Mucosa of rectum (tissue), 2 donors: ENCODE data around the gene WDFY2.
"Not testable (repeated sequence)": the region's sequence is repeated elsewhere in the genome, so short reads cannot be mapped to it uniquely, and the experiment has no call there.

Source experiments
- H3K27ac ChIP-seq, 2 donors: one replicate each; pipeline ENCODE4 v1.7.0; 2013; ENCODE audit warnings: inconsistent platforms in 2 of 2, low read depth in 2 of 2, low read length in 2 of 2
- H3K27me3 ChIP-seq, 2 donors: one replicate each; pipeline ENCODE4 v1.7.0; 2013; ENCODE audit warnings: low read length in 2 of 2; ENCODE audit not compliant: control insufficient read depth in 2 of 2, insufficient read depth in 2 of 2
- H3K36me3 ChIP-seq, 2 donors: one replicate each; pipeline ENCODE4 v1.7.0; 2013; ENCODE audit warnings: low read length in 2 of 2; ENCODE audit not compliant: control insufficient read depth in 2 of 2, insufficient read depth in 2 of 2
- H3K4me1 ChIP-seq, 2 donors: one replicate each; pipeline ENCODE4 v1.7.0; 2013; ENCODE audit warnings: low read length in 2 of 2, mild to moderate bottlenecking in 1 of 2; ENCODE audit not compliant: control insufficient read depth in 2 of 2, insufficient read depth in 2 of 2
- H3K4me3 ChIP-seq, 2 donors: one replicate each; pipeline ENCODE4 v1.7.0; 2013; ENCODE audit warnings: low read length in 2 of 2
- H3K9ac ChIP-seq, 2 donors: one replicate each; pipeline ENCODE4 v1.7.0; 2013; ENCODE audit warnings: low read length in 2 of 2, low read depth in 1 of 2, mild to moderate bottlenecking in 1 of 2
- H3K9me3 ChIP-seq, 2 donors: one replicate each; pipeline ENCODE4 v1.7.0; 2013; ENCODE audit warnings: low read length in 2 of 2; ENCODE audit not compliant: control insufficient read depth in 2 of 2
- donor health status: healthy.
- donor health status: Normal muscosa, but diverticular disease.

The WDFY2 gene

GRCh38 chr13:51643105-51643881, 59.0 kb downstream of the WDFY2 start:
- H3K36me3 ChIP-seq = no peaks in the 10 kb centered on the region
- peaks cover 5 to 6% of the 10 kb centered on the region in 2 donors for H3K4me1 ChIP-seq
- no peaks in the 10 kb centered on the region for H3K27me3 ChIP-seq
- no peak overlapping the region for H3K4me3 ChIP-seq
- no peak overlapping the region for H3K27ac ChIP-seq
- H3K9me3 ChIP-seq = no peaks in the 10 kb centered on the region
- no peak overlapping the region for H3K9ac ChIP-seq

GRCh38 chr13:51643882-51644281, 59.6 kb downstream of the WDFY2 start:
- H3K27me3 ChIP-seq = no peaks in the 10 kb centered on the region
- H3K9me3 ChIP-seq = no peaks in the 10 kb centered on the region
- H3K36me3 ChIP-seq = no peaks in the 10 kb centered on the region
- H3K9ac ChIP-seq = no peak overlapping the region
- peaks cover 5 to 6% of the 10 kb centered on the region in 2 donors for H3K4me1 ChIP-seq
- no peak overlapping the region for H3K27ac ChIP-seq
- H3K4me3 ChIP-seq = no peak overlapping the region

GRCh38 chr13:51644654-51645053, 60.4 kb downstream of the WDFY2 start:
- Histone ChIP-seq H3K36me3 (no peaks in the 10 kb centered on the region), H3K27ac (no peak overlapping the region), H3K9me3 (no peaks in the 10 kb centered on the region), H3K9ac (no peak overlapping the region), H3K27me3 (no peaks in the 10 kb centered on the region), H3K4me1 (peaks cover 5 to 6% of the 10 kb centered on the region in 2 donors), H3K4me3 (no peak overlapping the region)

GRCh38 chr13:51645154-51645650, 60.9 kb downstream of the WDFY2 start:
- Histone ChIP-seq H3K9ac (no peak overlapping the region), H3K27ac (no peak overlapping the region), H3K4me1 (peaks cover 5 to 6% of the 10 kb centered on the region in 2 donors), H3K36me3 (no peaks in the 10 kb centered on the region), H3K9me3 (no peaks in the 10 kb centered on the region), H3K4me3 (no peak overlapping the region), H3K27me3 (no peaks in the 10 kb centered on the region)

GRCh38 chr13:51645761-51646670, 61.8 kb downstream of the WDFY2 start:
- no peaks in the 10 kb centered on the region for H3K36me3 ChIP-seq
- H3K4me1 ChIP-seq = peaks cover 5 to 6% of the 10 kb centered on the region in 2 donors
- H3K27me3 ChIP-seq = no peaks in the 10 kb centered on the region
- no peak overlapping the region for H3K27ac ChIP-seq
- H3K9me3 ChIP-seq = no peaks in the 10 kb centered on the region
- no peak overlapping the region for H3K4me3 ChIP-seq
- H3K9ac ChIP-seq = no peak overlapping the region

GRCh38 chr13:51647067-51647466, 62.8 kb downstream of the WDFY2 start:
- Histone ChIP-seq H3K4me1 (peaks cover 5 to 6% of the 10 kb centered on the region in 2 donors), H3K27ac (no peak overlapping the region), H3K36me3 (no peaks in the 10 kb centered on the region), H3K4me3 (no peak overlapping the region), H3K9ac (no peak overlapping the region), H3K27me3 (no peaks in the 10 kb centered on the region), H3K9me3 (no peaks in the 10 kb centered on the region)

GRCh38 chr13:51652193-51652592, 67.9 kb downstream of the WDFY2 start:
- not testable (repeated sequence) for H3K9me3 ChIP-seq, H3K27ac ChIP-seq, H3K9ac ChIP-seq, H3K4me1 ChIP-seq, H3K36me3 ChIP-seq, H3K4me3 ChIP-seq, H3K27me3 ChIP-seq

- Histone ChIP-seq H3K27me3 (no peaks in the 10 kb centered on the region), H3K4me3 (no peak overlapping the region), H3K36me3 (no peaks in the 10 kb centered on the region), H3K4me1 (no peaks in the 10 kb centered on the region), H3K27ac (no peak overlapping the region), H3K9me3 (peaks cover 0 to 2% of the 10 kb centered on the region in 2 donors), H3K9ac (no peak overlapping the region)
Measured at GRCh38 chr13:51659276-51660127, 75.2 kb downstream of the WDFY2 start.

GRCh38 chr13:51660813-51661212, 76.6 kb downstream of the WDFY2 start:
- no peaks in the 10 kb centered on the region for H3K36me3 ChIP-seq
- H3K4me3 ChIP-seq = no peak overlapping the region
- H3K4me1 ChIP-seq = no peaks in the 10 kb centered on the region
- no peaks in the 10 kb centered on the region for H3K9me3 ChIP-seq
- H3K27ac ChIP-seq = no peak overlapping the region
- no peak overlapping the region for H3K9ac ChIP-seq
- no peaks in the 10 kb centered on the region for H3K27me3 ChIP-seq
